Upper lobe of right lung (tissue), 1 donor: ENCODE results near the gene PACSIN1. TPM values are rescaled to one million over a fixed set of nuclear protein-coding genes. Genes with fewer than 3 reads are reported as not detected.

Experiments
- ATAC-seq: fragments of 200-7000 bp; cut with Tn5 transposase; one replicate; pipeline ENCODE4 v1.9.1; 2020; ENCODE audit warnings: mild to moderate bottlenecking, moderate library complexity
- DNase-seq: peaks from one replicate; pipeline ENCODE4 v3.0.0-alpha.2; 2020
- H3K27ac ChIP-seq: fragments of 200-600 bp; one replicate; pipeline ENCODE4 v1.8.0; 2022
- H3K27me3 ChIP-seq: fragments of 200-600 bp; one replicate; pipeline ENCODE4 v1.8.0; 2022; ENCODE audit warnings: mild to moderate bottlenecking
- H3K36me3 ChIP-seq: fragments of 200-600 bp; one replicate; pipeline ENCODE4 v1.8.0; 2022
- H3K4me1 ChIP-seq: fragments of 200-600 bp; one replicate; pipeline ENCODE4 v1.8.0; 2022
- H3K4me3 ChIP-seq: fragments of 200-600 bp; one replicate; pipeline ENCODE4 v1.8.0; 2022; ENCODE audit warnings: mild to moderate bottlenecking
- H3K9me3 ChIP-seq: fragments of 200-600 bp; one replicate; pipeline ENCODE4 v1.8.0; 2022
- CTCF ChIP-seq: fragments of 200-600 bp; IDR thresholded peaks from one replicate; pipeline ENCODE4 v1.8.0; 2022; ENCODE audit warnings: antibody characterized with exemption
- intact Hi-C: fragments of 100-400 bp; cut with DNase I; formaldehyde crosslinking; loops from one replicate; pipeline ENCODE4 v1.11.0; 2022
- total RNA-seq: library from RNA; stranded (reverse); fragmentation: NEBNext Ultra II Directional; extraction: Animal tissue kit (Norgen Biotek cat#: 25700); gene quantifications from one replicate; pipeline ENCODE4 v1.2.1, GENCODE V29; 2021
- donor health status: DM: no; HTN: yes; CAD: no; lungs with severe emphysema.

Gene PACSIN1
- total RNA-seq, 1 donor from 2014 or later = not detected

DNA sequence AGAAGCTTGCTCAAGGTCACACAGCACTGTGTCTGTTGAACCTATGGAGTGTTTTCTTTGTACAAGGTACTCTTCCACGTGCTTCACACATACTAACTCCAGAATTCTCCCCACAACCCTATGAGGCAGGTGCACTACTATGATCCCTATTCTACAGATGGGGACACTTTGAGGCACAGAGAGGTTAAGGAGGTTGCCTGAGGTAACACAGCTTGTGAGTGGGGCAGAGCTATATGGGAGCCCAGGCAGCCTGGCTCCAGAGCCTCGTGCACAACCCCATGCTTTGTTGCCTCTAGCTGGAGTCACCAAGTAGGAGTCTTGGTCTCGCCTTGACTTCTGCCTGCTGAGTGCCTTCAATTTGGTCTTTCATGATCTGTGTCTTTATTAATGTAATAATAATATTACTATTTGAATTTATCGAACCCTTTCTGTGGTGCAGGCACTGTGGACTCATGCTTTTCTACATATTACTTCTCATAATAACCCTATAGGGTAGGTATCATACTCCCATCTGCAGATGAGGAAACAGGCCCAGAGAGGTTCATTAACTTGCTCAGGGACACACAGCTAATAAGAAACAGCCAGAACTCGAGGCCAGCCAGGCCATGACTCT, 103.6 kb downstream of the PACSIN1 start:
- ATAC-seq (no peak), DNase-seq (no peak)
- TF ChIP-seq CTCF = no peak
- H3K27ac ChIP-seq = no peak overlapping the region
- peaks cover 22% of the 10 kb centered on the region for H3K27me3 ChIP-seq
- H3K4me1 ChIP-seq = no peaks in the 10 kb centered on the region
- intact Hi-C loops = no loop called here
- no peaks in the 10 kb centered on the region for H3K36me3 ChIP-seq
- H3K9me3 ChIP-seq = no peaks in the 10 kb centered on the region
- no peak overlapping the region for H3K4me3 ChIP-seq

DNA sequence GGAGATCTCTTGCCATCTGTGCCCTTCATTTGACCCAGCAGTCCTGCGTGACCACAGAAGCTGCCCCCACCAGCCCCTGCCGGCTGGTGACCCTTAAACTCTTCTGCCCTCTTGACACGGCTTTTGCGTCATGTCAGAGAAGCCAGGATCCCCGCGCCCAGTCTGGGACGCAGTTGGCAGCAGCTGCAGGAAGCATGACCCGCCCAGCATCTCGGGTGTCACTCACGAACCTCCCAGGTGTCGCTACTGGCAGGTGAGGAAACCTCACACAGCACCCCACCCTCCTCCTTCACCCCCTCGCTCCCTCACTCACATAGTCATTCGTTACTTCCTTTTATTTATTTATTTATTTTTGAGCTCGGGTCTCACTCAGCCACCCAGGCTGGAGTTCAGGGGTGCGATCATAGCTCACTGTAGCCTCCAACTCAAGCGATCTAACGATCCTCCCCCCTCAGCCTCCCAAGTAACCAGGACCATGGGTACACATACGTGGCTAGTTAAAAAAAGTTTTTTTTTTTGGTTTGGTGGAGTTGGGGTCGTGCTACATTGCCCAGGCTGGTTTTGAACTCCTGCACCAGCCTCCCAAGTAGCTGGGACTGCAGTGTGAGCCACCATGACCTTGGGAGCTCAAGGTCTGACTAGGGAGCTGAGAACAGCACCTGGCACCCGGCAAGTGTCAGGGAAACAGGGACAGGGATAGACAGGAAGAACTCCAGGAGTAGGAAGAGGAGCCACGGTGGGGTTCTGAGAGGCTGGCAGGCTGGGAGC, 104.4 kb downstream of the PACSIN1 start:
- peaks cover 22% of the 10 kb centered on the region for H3K27me3 ChIP-seq
- no peak overlapping the region for H3K27ac ChIP-seq
- DNase-seq = no peak
- ATAC-seq = no peak
- intact Hi-C loops = no loop called here
- TF ChIP-seq CTCF = no peak
- H3K4me1 ChIP-seq = no peaks in the 10 kb centered on the region
- H3K36me3 ChIP-seq = no peaks in the 10 kb centered on the region
- no peak overlapping the region for H3K4me3 ChIP-seq
- H3K9me3 ChIP-seq = no peaks in the 10 kb centered on the region

DNA sequence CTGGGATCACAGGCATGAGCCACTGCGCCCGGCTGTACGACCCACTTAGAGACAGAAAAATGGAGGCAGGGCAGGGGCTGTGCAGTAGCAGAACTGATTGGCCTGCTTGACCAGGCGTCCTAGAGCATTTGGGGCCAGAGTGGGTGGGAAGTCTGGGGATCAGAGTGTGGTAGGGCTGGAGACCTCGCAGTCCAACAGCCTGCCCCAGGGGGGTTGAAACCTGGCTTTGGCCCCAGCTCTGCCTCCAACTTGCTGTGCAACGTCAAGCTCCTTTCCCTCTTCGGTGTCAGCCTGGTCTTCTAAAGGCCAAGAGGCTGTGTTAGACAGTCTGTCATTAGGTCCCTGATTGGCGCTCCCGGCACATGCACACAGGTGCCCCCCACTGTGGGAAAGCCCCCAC, 105.5 kb downstream of the PACSIN1 start:
- no peaks in the 10 kb centered on the region for H3K36me3 ChIP-seq
- no peak overlapping the region for H3K27ac ChIP-seq
- H3K4me1 ChIP-seq = no peaks in the 10 kb centered on the region
- TF ChIP-seq CTCF = no peak
- peaks cover 22% of the 10 kb centered on the region for H3K27me3 ChIP-seq
- no peak for DNase-seq
- intact Hi-C loops = no loop called here
- no peaks in the 10 kb centered on the region for H3K9me3 ChIP-seq
- no peak for ATAC-seq
- H3K4me3 ChIP-seq = no peak overlapping the region

GRCh38 chr6:34572021-34572420, 106.1 kb downstream of the PACSIN1 start:
- Histone ChIP-seq H3K27me3 (peaks cover 22% of the 10 kb centered on the region), H3K4me3 (no peak overlapping the region), H3K27ac (no peak overlapping the region), H3K36me3 (no peaks in the 10 kb centered on the region), H3K4me1 (no peaks in the 10 kb centered on the region), H3K9me3 (no peaks in the 10 kb centered on the region)
- no peak for ATAC-seq
- TF ChIP-seq CTCF = no peak
- intact Hi-C loops = no loop called here
- DNase-seq = no peak

- Histone ChIP-seq H3K27me3 (peaks cover 22% of the 10 kb centered on the region), H3K9me3 (no peaks in the 10 kb centered on the region), H3K36me3 (no peaks in the 10 kb centered on the region), H3K4me1 (no peaks in the 10 kb centered on the region), H3K4me3 (no peak overlapping the region), H3K27ac (no peak overlapping the region)
- no peak for DNase-seq
- no peak for TF ChIP-seq CTCF
- ATAC-seq = no peak
- intact Hi-C loops = no loop called here
These were observed 106.7 kb downstream of the PACSIN1 start for GRCh38 chr6:34572585-34572984.
